ENCODE results near the gene GRIP2.

GRIP2 gene

DNA sequence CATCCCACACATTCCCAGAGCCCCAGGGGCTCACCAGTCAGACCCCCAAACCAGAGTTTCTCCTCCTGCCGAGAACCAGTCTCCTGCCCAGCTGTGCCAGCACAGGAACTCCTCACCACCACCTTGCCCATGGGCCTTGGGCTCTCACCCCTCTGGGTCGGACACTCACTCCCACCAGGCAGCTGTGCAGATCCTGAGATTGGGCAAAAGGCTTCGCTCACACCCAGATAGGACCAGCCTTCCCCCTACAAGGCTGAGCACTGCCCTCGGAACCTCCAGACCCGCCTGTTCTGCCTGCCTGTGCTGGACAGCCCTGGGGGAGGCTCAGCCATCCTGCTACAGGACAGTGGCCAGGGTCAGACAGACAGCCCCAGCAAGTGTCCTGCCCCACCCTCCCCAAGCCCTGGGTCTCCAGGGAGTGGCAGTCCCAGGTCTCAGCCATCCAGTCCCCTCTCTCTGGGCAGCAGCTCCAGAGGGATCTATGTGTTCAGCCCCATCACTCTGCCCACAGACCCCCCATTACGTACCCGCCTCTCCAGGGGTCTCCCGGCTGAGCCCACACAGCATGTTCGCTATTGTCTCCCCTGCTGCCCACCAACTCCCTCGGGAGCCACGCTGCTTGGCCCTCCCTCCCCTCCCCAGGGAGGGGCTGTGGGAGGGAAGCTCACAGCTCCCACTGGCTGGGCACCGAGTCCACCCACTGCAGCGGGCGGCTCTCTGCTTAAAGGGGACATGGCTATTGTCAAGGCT, at the start of gene GRIP2:
Gene GRIP2 (minus strand): TSS at position 601 of the 750 bp plus-strand sequence. CDS start 34 bp downstream, at position 567.
- no peak for DNase-seq (ENCODE audit: low read depth)
- H3K4me3 ChIP-seq (ENCODE audit: low read depth, low read length), result no peak within 1 kb of the TSS
- TF ChIP-seq, protein P1, sequence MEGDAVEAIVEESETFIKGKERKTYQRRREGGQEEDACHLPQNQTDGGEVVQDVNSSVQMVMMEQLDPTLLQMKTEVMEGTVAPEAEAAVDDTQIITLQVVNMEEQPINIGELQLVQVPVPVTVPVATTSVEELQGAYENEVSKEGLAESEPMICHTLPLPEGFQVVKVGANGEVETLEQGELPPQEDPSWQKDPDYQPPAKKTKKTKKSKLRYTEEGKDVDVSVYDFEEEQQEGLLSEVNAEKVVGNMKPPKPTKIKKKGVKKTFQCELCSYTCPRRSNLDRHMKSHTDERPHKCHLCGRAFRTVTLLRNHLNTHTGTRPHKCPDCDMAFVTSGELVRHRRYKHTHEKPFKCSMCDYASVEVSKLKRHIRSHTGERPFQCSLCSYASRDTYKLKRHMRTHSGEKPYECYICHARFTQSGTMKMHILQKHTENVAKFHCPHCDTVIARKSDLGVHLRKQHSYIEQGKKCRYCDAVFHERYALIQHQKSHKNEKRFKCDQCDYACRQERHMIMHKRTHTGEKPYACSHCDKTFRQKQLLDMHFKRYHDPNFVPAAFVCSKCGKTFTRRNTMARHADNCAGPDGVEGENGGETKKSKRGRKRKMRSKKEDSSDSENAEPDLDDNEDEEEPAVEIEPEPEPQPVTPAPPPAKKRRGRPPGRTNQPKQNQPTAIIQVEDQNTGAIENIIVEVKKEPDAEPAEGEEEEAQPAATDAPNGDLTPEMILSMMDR (IDR thresholded peaks at IDR 0.05; ENCODE audit: low read depth, low read length), result no peak
- TF ChIP-seq MAX (IDR thresholded peaks at IDR 0.05; ENCODE audit: low read depth, low read length) (no peak), POLR2A (IDR thresholded peaks at IDR 0.05; ENCODE audit: extremely low read depth, insufficient read length) (no peak), MYC (IDR thresholded peaks at IDR 0.05; ENCODE audit: low read depth, low read length) (no peak)

- DNase-seq (ENCODE audit: low read depth), result no peak
- no peak overlapping the region for H3K4me3 ChIP-seq (ENCODE audit: low read depth, low read length)
- TF ChIP-seq POLR2A (IDR thresholded peaks at IDR 0.05; ENCODE audit: extremely low read depth, insufficient read length), result no peak
- TF ChIP-seq, protein P1 (IDR thresholded peaks at IDR 0.05; ENCODE audit: low read depth, low read length), result no peak
- TF ChIP-seq MYC (IDR thresholded peaks at IDR 0.05; ENCODE audit: low read depth, low read length), result no peak
- no peak for TF ChIP-seq MAX (IDR thresholded peaks at IDR 0.05; ENCODE audit: low read depth, low read length)
Measured at GRCh38 chr3:14588425-14589112, 48.4 kb upstream of the GRIP2 start.

DNA sequence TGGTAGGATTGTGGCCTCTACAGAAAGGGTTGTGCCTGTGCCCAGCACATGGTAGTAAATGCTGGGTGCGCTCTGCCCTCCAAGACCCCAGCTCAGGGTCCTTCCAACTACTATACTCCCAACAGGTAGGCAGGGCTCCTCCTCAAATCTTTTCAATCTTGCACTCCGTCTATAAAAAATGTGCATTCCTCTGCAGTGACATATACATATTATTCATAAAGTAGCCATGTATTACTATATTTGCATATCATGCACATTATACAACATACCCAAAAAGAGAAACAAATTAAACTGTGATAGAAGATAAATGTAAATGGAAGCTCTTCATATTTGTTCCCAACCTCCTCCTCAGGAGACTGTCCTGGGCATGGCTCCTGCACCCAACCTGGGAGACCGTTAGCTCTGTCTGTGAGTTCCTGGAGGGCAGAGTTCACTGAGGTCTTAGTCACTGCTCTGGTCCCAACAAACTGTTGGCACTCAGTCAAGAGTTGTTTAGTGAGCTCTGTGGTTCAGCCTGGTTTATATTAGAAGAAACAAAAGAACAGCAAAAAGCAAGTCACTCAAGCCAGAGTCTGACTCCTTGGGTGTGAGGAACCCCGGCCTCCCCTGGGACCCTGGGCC, 47.7 kb upstream of the GRIP2 start:
- no peak for TF ChIP-seq POLR2A (IDR thresholded peaks at IDR 0.05; ENCODE audit: extremely low read depth, insufficient read length)
- no peak for TF ChIP-seq MYC (IDR thresholded peaks at IDR 0.05; ENCODE audit: low read depth, low read length)
- TF ChIP-seq, protein P1 (IDR thresholded peaks at IDR 0.05; ENCODE audit: low read depth, low read length), result no peak
- no peak overlapping the region for H3K4me3 ChIP-seq (ENCODE audit: low read depth, low read length)
- no peak for DNase-seq (ENCODE audit: low read depth)

- H3K4me3 ChIP-seq (ENCODE audit: low read depth, low read length), result no peak overlapping the region
- TF ChIP-seq POLR2A (IDR thresholded peaks at IDR 0.05; ENCODE audit: extremely low read depth, insufficient read length), result no peak
- TF ChIP-seq MAX (IDR thresholded peaks at IDR 0.05; ENCODE audit: low read depth, low read length), result no peak
- no peak for DNase-seq (ENCODE audit: low read depth)
Measured at GRCh38 chr3:14586611-14587010, 46.5 kb upstream of the GRIP2 start.

- no peak overlapping the region for H3K4me3 ChIP-seq (ENCODE audit: low read depth, low read length)
- TF ChIP-seq MAX (IDR thresholded peaks at IDR 0.05; ENCODE audit: low read depth, low read length) (no peak), POLR2A (IDR thresholded peaks at IDR 0.05; ENCODE audit: extremely low read depth, insufficient read length) (no peak), MYC (IDR thresholded peaks at IDR 0.05; ENCODE audit: low read depth, low read length) (no peak)
- TF ChIP-seq, protein P1 (IDR thresholded peaks at IDR 0.05; ENCODE audit: low read depth, low read length), result no peak
- no peak for DNase-seq (ENCODE audit: low read depth)
Measured at GRCh38 chr3:14583548-14584091, 43.5 kb upstream of the GRIP2 start.

GRCh38 chr3:14582045-14582410, 41.9 kb upstream of the GRIP2 start:
- TF ChIP-seq, protein P1 (IDR thresholded peaks at IDR 0.05; ENCODE audit: low read depth, low read length), result no peak
- TF ChIP-seq MAX (IDR thresholded peaks at IDR 0.05; ENCODE audit: low read depth, low read length) (no peak), POLR2A (IDR thresholded peaks at IDR 0.05; ENCODE audit: extremely low read depth, insufficient read length) (no peak), MYC (IDR thresholded peaks at IDR 0.05; ENCODE audit: low read depth, low read length) (no peak)
- no peak overlapping the region for H3K4me3 ChIP-seq (ENCODE audit: low read depth, low read length)

More at GRCh38 chr3:14582045-14582410, 41.9 kb upstream of the GRIP2 start:
- no peak for DNase-seq (ENCODE audit: low read depth)
